ENCODE results near the gene WBP4. TPM values are rescaled to one million over a fixed set of nuclear protein-coding genes. Genes with fewer than 3 reads are reported as not detected.
A peak's percentile ranks its signal among the peaks of the same experiment; 100 is the strongest.

WBP4 gene
- total and polyA plus RNA-seq, 4 donors, result 3.9 to 6.8 (median 5.5) TPM

- Histone ChIP-seq H3K9me3 (ENCODE audit: control insufficient read depth in 4 of 4, low read length in 3 of 4) (no peaks in the 10 kb centered on the region), H3K4me1 (ENCODE audit: control insufficient read depth in 4 of 4, insufficient read depth in 4 of 4, low read length in 3 of 4) (peaks cover 0 to 22% (median 12%) of the 10 kb centered on the region in 4 donors), H3K36me3 (ENCODE audit: control insufficient read depth in 4 of 4, insufficient read depth in 3 of 4, low read depth in 1 of 4, low read length in 3 of 4) (peaks cover 3 to 18% (median 16%) of the 10 kb centered on the region in 4 donors), H3K4me3 (ENCODE audit: low read depth in 1 of 3, low read length in 3 of 3) (no peak overlapping the region), H3K27ac (ENCODE audit: low read depth in 1 of 2, low read length in 2 of 2) (no peak overlapping the region), H3K27me3 (ENCODE audit: control insufficient read depth in 4 of 4, insufficient read depth in 4 of 4, low read length in 3 of 4) (no peaks in the 10 kb centered on the region), H3K9ac (ENCODE audit: low read depth in 1 of 2, low read length in 2 of 2) (no peak overlapping the region)
- no peak for DNase-seq (ENCODE audit: low spot score)
- TF ChIP-seq TAF1 (conservative IDR thresholded peaks at IDR 0.05) (no peak), YY1 (IDR thresholded peaks at IDR 0.05) (no peak), FOXA1 (IDR thresholded peaks at IDR 0.05) (no peak), EGR1 (IDR thresholded peaks at IDR 0.05; ENCODE audit: low read depth in 2 of 2) (no peak), RAD21 (IDR thresholded peaks at IDR 0.05) (no peak), HNF4A (conservative IDR thresholded peaks at IDR 0.05) (no peak), SP1 (IDR thresholded peaks at IDR 0.05) (no peak), CTCF (IDR thresholded peaks at IDR 0.05; ENCODE audit: low read depth, low read length, missing input control) (no peak), REST (IDR thresholded peaks at IDR 0.05) (no peak), MAX (IDR thresholded peaks at IDR 0.05) (no peak), NR2F2 (IDR thresholded peaks at IDR 0.05) (no peak)
- 74% methylated on average over 2 of the region's 2 CpGs for WGBS
Measured at GRCh38 chr13:41064493-41064892, 3.2 kb downstream of the WBP4 start.

- Histone ChIP-seq H3K9me3 (ENCODE audit: control insufficient read depth in 4 of 4, low read length in 3 of 4) (no peaks in the 10 kb centered on the region), H3K9ac (ENCODE audit: low read depth in 1 of 2, low read length in 2 of 2) (no peak overlapping the region), H3K27me3 (ENCODE audit: control insufficient read depth in 4 of 4, insufficient read depth in 4 of 4, low read length in 3 of 4) (no peaks in the 10 kb centered on the region), H3K27ac (ENCODE audit: low read depth in 1 of 2, low read length in 2 of 2) (no peak overlapping the region), H3K36me3 (ENCODE audit: control insufficient read depth in 4 of 4, insufficient read depth in 3 of 4, low read depth in 1 of 4, low read length in 3 of 4) (peaks cover 3 to 24% (median 19%) of the 10 kb centered on the region in 4 donors), H3K4me1 (ENCODE audit: control insufficient read depth in 4 of 4, insufficient read depth in 4 of 4, low read length in 3 of 4) (peaks cover 0 to 22% (median 12%) of the 10 kb centered on the region in 4 donors), H3K4me3 (ENCODE audit: low read depth in 1 of 3, low read length in 3 of 3) (no peak overlapping the region)
- TF ChIP-seq ZBTB33 (IDR thresholded peaks at IDR 0.05) (no peak), NR2F2 (IDR thresholded peaks at IDR 0.05) (no peak), RXRA (IDR thresholded peaks at IDR 0.05) (peak in 1 of 2 donors; percentile 29), GABPA (IDR thresholded peaks at IDR 0.05 in 1 of 2, conservative IDR thresholded peaks at IDR 0.05 in 1 of 2) (peak in 1 of 2 donors; percentile 4)
- no peak for DNase-seq (ENCODE audit: low spot score)
Measured at GRCh38 chr13:41065078-41065477, 3.8 kb downstream of the WBP4 start.
